Fibroblast of gingiva (primary cell): ENCODE results near the gene PSMC5.
"Not testable (repeated sequence)": the region's sequence is repeated elsewhere in the genome, so short reads cannot be mapped to it uniquely, and the experiment has no call there.

Source experiments
- DNase-seq: peaks from one replicate; pipeline ENCODE4 v3.0.0-alpha.2; 2011; ENCODE audit warnings: low read depth

The PSMC5 gene

DNA sequence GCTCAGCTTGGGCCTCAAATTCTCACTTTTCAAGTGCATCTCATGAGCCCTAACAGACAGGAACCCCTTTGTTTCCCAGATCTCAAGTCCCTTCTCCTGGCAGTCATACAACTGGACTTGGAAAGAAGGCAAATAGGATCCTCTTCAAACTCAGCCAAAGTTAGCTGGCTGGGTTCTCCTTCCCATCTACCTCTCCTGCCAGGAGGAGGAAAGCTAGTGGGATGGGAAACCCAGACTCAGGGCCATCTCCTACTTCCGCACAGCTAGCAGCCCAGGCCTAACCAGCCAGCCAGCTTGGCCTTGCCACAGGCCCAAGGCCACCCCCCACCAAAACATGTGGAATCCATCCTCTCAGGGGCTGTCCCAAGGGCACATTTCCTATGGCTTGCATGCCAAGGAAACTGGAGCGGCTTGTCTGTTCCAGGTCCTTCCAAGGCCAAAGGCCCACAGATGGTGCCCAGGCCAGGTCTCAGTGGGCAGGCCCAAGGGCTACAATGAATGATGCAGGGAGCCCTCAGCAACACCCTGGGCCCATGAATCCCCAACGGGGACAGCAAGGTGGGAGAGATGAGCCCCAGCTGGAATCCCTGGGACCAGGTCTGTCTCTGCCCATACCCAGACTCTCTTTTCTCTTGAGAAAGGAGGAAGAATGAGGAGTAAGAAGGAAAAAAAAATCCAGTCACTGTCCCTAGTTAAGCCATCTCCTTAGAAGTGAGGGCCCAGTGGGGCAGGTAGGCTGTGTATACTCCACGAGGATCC lies 13.5 kb downstream of the PSMC5 start:
- DNase-seq: peak; percentile 91

DNA sequence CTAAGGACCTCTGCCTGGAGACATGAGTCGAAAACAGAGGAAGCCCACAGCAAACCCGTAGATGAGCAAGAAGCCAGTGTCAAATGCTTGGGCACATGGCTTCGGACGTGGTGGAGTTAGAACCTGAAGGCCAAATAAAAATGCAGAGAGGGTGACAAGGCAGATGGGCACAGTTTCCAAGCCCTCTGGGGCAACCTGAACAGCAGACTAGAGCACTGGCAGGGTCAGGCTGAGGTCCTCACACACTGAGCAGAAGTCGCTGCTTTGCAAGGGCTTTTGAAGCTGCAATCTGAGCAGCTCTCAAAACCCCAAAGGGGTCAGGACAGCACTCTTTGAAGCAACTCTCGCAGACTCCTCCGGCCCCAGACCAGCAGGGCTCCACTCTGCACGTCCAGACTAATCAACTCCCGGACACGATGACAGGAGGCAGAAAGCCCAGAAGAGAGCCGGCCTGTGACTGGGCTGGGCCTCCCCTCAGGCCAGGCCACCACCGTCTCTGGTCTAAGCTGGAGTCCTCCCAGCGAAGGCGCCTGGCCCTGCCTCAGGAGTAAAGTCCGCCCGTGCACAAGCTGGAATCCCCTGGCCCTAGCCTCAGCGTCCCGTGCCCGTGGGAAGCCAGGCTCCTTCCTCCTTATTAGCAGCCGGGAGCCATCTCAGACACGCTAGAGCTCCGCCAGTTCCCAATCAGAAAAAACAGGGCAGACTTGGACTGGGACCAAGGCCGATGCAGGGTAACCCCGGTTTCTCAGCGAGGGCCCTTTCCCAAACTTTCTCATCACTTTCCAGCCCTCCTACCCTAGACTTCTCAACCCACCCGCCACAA lies 14.3 kb downstream of the PSMC5 start:
- peak; percentile 68 for DNase-seq

DNA sequence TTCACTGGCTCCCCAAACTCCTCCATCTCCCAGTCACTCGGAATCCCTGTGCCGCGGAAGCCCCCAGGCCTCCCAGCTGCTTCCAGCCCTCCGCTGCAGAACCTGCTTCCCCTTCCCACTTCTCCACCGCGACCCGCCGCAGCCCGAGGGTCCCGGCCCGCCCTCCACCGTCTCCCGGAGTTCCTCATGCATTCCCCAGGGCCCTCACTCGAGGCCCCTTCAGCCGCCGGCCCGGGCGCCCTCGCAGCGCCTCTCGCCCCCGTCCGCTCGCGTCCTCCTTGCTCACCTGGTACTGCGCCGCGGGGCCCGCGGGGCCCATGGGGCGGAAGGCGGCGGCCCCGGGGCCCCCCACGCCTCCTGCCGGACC lies 14.9 kb downstream of the PSMC5 start:
- no peak for DNase-seq

DNA sequence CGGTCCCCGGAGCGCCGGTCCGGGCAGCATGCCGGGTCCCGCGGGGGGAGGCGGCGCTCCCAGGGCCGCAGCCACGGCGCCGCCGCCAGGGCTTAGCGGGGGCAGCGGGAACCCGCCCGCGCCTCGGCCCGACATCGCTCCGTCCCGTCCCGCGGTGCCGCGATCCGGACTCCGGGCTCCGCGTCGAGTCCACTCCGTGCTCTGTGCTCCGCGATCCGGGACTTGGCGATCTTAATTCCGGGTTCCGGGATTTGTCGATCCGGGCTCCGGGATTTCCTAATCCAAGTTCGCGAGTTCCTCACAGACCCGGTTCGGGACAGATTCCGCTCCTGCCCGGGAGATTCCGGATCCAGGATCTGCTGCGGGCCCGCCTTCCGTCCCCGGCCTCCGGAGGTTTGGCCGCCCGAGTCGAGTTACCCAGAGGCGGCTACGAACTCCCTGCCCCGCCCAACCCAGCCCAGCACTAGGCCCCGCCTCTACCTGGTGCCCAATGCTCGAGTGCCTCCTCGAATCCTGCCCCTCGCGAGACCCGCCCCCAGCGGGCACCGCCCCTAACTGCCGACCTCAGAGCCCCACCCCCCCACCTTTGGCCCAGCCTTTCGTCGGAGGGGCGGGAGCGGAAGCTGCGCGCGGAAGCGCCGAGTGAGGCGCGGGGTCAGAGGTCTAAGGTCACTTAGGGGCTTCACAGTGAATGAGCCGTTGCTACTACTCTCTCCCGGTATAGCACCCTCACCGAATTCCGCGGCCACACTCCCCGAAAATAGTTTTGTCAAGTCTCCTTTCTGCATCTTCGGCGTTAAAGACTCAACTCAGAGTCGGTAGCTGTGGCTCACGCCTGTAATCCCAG lies 15.5 kb downstream of the PSMC5 start, which contains the start of gene SMARCD2:
SMARCD2 (minus strand) TSS at position 146 of the 847 bp plus-strand sequence; CDS start at position 135, 11 bp downstream.
- DNase-seq: peak; percentile 100

DNA sequence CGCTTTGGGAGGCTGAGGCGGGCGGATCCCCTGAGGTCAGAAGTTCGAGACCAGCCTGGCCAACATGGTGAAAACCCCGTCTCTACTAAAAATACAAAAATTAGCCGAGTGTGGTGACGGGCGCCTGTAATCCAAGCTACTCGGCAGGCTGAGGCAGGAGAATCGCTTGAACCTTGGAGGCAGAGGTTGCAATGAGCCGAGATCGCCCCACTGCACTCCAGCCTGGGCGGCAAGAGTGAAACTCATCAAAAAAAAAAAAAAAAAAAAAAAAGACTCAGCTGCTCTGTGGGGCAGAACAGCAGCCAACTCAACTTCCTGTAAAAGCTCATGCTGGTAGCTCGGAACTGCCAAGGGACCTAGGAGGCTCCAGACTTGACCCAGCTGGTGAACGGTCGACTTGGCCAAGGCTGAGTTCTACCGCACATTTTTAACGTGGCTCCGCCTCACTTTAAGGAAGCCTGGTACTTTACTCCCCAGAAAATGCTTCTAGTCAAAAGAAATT lies 16.2 kb downstream of the PSMC5 start:
- DNase-seq: peak; percentile 75

DNA sequence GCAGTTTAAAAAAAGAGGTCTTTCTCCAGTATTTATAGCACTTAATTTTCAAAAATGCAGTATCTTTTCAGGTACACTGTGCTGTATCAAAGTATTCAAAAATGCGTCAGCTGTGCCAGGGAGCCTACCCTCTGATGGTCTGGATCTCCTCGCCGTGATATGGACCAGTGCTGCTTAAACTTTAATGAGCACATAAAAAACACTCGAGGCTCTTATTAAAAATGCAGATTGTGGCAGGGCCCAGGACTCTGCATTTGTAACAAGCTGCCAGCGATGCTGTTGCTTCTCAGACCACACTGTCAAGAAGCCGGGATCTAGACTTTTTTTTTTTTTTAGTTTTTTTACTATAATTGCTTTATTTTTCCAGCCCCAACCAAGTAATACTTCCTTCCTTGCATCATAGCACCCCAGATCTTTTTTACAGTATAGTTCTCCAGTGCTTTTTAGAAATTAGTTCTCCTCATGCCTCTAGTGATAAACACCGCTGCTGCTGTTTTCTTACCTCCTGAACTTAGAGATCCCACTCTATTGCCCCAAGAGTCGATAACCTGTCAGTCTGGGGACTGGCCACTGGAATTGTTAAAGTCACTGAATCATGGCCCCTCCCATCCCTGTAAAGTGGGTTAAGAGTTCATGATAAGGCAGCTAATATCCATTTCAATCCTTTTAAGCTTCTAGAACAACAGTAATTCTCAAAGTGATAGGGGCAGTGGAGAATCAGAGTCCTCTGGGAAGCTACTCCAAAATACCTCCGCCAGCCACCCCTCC lies 16.9 kb downstream of the PSMC5 start:
- no peak for DNase-seq

DNA sequence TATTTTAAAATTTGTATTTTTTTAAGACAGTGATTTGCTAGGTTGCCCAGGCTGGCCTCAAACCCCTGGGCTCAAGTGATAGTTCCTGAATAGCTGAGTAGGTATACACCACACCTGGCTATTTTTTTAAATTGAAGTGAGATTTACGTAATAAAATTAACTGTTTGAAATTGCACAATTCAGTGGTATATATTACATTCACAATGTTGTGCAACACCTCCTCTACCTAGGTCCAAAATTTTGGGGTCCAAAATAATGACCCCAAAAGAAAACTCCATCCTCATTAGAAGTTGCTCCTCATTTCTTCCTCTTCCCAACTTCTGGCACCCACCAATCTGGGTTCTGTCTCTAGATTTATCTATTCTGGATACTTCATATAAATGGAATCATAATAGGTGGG lies 18.3 kb downstream of the PSMC5 start:
- DNase-seq: no peak

DNA sequence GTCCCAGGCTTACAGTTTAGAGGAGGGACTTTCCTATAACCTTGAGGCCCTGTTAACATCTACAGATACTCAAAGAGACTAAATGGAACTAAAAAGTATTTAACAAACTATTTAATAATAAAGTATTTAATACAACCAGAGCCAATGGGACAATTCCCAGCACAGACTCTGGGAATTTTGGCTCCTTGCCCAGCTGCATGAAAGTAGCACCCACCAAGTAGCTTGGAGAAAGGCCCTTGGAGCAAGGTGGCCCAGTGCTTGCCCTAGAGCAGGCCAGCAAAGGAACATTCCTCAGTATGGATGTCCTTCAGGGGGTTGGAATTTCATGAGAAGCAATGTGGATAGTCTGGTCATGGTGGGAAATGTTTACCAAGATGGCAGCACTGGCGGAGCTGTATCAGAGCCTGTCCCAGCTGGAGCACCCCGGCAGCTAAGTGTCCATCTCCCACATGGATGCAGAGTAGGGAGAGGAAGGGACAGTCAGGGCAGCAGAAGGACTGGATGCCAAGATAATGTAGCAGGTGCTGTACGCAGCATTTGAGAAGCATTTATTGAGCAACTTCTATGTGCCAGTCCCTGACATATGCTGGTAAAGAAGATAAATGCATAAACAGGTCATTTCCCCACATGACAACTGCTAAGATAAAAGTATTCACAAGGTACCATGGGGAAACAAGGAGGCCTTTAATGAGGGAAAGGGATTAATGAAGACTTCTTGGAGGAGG lies 20.5 kb downstream of the PSMC5 start:
- no peak for DNase-seq

DNA sequence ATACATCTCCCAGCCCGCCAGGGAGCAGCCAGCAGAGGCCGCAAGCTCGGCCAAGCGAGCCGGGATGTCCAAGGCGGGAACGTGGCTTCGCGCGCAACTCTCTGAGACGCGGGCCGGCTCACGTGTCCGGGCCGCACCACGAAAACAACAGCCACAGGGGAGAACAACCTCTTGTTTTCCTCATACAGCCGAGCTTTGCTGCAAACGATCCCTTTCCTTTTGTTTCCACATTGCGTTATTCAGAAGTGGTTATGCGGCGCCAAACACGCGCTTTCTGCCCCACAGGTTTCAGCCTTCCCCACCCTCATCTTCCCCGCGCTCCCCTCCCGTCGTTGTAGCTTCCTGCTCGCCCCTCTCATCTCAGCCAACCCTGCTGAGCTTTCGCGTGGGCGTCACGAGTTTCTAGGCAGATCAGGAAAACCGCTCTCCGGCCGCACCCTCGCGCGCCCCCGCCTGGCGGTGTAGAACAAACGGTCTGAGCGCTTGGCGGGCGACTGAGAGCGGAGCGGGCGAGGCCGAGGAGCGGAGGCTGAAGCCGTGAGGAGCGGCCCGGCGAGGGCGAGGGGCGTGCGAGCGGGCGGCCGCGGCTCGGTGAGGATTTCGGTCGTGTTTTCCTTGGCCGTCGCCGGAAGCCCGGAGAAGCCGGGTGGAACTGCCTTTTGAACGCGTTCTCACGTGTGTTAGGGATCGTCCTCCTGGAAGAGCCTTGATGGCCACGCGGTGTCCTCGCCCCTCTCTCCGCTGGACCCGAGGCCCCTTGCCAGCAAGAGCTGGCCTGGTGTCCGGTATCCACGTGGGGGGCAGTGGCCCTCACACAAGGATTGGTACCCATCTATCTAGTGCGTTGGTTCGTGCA lies 21.8 kb downstream of the PSMC5 start:
- peak; percentile 84 for DNase-seq

DNA sequence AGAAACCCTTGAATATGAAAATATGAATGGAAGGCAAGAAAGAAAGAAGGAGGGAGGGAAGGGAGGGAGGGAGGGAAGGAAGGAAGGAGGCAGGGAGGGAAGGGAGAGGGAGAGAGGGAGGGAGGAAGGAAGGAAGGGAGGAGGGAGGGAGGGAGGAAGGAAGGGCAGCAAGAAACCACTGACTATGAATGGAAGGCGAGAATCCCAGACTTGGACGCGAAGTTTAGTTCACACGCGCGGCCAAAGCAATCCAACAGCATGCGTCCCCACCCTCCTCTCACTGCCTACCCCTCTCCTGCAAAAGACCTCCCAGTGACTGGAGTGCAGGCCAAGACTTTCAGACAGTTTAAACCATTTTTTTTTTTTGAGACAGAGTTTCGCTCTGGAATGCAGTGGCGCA lies 23.2 kb downstream of the PSMC5 start:
- no peak for DNase-seq

DNA sequence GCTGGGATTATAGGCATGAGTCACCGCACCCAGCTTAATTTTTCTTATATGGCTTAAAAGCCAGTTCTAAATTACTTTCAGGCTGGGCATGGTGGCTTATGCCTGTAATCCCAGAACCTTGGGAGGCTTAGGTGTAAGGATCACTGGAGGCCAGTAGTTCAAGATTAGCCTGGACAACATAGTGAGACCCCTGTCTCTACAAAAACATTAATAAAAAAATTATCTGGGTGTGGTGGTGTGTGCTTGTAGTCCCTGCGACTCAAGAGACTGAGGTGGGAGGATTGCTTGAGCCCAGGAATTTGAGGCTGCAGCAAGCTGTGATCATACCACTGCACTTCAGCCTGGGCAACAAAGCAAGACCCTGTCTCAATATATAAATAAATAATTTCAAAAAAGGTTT lies 26.0 kb downstream of the PSMC5 start:
- no peak for DNase-seq

DNA sequence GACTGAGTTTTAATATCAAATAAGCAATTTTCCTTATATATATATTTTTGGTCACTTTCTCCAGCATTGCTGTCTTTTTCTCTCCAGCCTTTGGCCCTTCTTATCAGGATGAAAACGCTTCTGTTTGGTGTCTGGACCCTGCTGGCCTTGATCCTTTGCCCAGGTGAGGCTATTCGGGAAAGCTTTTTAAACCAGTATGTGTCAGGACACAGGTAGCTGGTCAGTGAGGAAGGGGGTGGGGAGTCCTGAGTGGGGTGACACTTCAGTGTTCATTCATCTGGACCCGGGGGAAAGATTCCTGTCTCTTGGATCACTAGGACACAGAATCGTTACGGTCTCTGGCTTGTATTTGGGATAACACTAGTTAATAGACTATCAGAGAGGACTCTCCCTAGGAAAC lies 27.5 kb downstream of the PSMC5 start:
- DNase-seq: no peak

DNA sequence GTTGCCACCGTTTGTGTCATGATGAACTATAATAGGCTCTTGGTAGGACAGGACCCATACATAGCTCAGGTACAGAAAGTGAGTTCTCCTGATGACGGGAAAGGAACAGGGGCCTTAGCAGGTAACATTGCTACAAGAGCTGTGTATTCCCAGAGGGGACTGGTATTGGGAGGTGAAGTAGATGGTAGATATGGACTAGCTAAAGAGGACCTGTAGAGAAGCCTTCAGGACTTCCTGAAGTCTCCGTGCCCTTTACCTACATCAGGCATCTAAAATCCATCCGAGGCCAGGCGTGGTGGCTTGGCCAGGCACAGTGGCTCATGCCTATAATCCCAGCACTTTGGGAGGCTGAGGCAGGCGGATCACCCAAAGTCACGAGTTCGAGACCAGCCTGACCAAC lies 28.0 kb downstream of the PSMC5 start:
- DNase-seq: no peak

DNA sequence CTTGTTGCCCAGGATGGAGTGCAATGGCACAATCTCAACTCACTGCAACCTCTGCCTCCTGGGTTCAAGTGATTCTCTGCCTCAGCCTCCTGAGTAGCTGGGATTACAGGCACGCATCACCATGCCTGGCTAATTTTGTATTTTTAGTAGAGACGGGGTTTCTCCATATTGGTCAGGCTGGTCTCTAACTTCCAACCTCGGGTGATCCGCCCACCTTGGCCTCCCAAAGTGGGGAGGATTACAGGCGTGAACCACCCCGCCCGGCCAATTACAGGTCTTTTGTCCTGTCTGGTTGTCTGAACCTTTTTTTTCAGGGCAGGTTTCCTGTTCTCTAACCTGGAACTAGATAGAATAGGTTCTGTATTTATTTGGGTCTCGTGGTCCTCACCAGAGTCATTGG lies 29.2 kb downstream of the PSMC5 start:
- DNase-seq: not testable (repeated sequence)

DNA sequence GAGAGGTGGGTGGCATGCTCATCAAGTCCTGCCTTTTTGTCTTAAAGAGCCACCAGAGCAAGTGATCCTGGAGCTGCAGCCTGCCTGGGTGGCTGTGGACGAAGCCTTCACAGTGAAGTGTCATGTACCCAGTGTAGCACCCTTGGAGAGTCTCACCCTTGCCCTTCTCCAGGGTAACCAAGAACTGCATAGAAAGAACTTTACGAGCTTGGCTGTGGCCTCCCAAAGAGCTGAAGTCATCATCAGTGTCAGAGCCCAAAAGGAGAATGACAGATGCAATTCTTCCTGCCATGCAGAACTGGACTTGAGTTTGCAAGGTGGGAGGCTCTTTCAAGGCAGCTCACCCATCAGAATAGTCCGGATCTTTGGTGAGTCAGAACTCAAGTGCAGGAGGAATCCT lies 32.0 kb downstream of the PSMC5 start:
- DNase-seq: no peak

DNA sequence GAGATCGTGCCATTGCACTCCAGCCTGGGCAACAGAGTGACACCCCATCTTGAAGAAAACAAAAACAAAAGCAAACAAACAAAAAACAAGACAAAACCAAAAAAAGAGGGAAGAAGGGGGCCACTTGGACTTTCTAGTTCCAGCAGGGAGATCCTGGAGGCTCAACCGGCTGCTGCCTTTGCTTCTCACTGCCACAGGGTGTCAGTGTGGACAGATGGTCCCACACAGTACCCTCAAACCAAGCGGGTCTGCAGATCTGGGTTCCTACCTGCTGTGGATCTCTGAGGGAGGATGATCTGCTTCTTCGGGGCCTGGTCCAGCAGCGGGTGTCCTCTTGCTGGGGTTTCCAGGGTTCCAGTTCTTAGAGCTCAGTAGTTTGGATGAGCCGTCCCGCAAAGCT lies 39.4 kb downstream of the PSMC5 start:
- not testable (repeated sequence) for DNase-seq

DNA sequence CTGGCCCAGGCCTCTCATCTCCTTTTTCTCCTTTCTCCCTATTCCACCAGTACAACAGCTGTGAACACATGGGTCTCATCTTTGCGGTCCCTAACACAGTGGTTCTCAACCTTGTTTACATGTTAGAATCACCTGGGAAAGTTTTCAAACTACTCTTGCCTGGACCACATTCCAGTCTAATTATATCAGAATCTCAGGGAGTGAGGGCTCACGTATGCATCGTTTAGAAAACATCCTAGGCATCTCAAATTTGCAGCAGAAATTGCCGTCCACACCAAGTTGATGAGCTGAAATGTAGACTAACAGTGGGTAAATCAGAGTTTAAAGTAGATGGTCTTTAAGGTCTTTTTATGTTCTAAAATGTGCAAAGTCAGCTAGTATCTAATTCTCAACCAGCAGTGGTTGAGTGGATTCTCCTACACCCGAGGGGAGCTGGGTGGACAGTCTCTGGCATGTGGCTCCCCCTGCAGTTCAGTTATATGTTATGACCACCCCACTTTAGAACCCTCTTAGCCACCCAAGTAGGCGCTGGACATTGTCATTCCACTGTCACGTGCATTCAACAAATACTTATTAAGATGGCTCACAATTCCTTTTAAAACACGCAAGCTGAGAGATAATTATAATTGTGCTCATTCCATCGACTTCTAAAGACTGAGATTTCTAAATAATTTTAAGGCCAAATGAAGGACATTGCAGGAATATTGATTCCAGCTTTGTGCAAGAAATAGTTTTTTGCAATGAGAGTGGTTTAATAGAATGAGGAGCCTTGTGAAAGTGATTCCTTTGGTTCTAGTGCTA lies 42.5 kb downstream of the PSMC5 start:
- DNase-seq: not testable (repeated sequence)

DNA sequence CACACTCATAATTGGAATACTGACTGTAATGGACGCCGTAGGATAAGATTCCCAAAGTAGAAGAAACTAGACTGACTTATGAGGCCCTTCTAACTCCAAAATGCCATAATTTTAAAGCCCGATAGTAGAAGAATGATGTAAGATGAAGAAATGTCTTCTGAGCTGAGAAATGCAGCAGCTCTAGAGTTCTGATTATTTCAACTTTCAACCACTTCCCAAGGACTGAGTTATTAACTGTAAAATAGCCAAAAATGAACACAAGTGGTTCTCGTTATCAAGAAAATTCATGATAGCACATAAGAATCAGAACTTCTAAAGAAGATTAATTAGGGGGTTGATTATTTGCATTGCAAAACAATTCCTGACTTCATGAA lies 43.0 kb downstream of the PSMC5 start:
- not testable (repeated sequence) for DNase-seq
